HUDEP-2 (cell line): ENCODE measurements around the gene SLC25A21.

Experiments
- DNase-seq, 76 experiments: peaks; one replicate each; lab custom pipeline; 2025; ENCODE audit not compliant: unreplicated experiment in 76 of 76; lab: John Stamatoyannopoulos, UW

The SLC25A21 gene

GRCh38 chr14:36683083-36683724 is 489.2 kb downstream of the SLC25A21 start:
- DNase-seq = no peak

GRCh38 chr14:36682338-36682737 is 490.1 kb downstream of the SLC25A21 start:
- DNase-seq = no peak

DNA sequence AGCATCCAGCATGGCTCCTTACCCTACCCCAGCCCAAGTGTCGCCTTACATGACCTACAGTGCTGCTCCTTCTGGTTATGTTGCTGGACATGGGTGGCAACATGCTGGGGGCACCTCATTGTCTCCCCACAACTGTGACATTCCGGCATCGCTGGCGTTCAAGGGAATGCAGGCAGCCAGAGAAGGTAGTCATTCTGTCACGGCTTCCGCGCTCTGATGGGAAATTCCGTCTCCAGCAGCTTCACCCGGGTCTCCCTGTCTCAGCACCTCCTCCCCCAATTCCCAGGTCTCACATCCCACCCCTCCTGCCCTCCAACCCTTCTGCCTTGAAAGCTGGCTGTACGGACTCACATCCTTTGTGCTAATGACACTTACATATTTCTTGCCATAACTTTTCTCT is 496.2 kb downstream of the SLC25A21 start:
- no peak for DNase-seq

DNA sequence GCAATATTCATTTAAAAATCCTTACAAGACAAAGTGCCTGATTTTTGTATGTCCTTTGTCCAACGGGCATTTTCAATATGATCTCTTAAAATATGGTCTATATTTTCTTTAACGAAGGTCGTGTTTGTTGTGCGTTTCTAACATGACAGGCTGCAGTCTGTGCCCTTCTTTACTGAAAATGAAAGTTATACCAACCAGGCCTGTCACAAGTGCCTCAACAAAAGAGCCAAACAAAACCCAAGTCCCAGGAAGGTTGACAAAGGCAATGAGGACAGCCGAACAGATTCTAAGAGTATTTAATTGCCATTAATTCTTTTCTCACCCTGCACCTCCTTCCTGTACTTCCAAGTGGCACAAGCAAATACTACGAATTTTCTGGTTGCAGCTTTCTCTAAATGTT is 496.8 kb downstream of the SLC25A21 start:
- DNase-seq = no peak

DNA sequence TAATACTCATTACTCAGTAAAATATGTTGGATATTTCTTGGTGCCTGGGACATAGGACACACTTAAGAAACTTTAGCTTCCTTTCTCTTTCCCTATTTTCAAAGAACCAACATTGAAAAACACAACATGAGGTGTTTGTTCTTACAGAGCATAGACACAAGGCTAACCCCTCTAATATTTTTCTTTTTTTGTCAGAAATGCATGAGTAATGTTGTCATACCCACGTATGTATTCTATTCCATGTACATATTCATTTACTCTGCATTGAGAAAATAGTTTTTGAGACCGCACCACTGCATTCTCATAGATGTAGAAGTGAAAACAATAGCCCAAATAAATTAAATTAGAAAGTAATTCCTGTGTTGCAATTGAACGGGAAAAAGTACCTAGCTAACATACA is 497.7 kb downstream of the SLC25A21 start:
- no peak for DNase-seq

- no peak for DNase-seq
Observed at GRCh38 chr14:36672095-36672494, 500.3 kb downstream of the SLC25A21 start.

DNA sequence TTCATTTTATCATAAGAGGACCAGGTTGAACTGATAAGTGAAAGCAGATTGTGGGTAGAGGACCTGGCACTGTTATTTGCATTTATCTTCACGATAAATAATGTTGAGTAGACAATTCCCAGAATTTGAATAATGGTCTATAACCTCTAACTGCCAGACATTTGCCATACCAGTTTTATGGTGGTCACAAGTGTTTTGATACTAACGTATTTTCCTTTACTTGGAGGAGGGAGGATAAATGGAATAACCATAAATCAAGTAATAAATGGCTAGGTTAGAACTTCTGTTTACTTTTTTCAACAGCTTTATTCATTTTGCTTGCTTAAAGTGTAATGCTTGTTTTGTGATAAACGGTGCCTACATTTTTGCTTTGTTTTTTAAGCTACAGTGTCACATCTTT is 501.3 kb downstream of the SLC25A21 start:
- DNase-seq = no peak

- no peak for DNase-seq
Observed at GRCh38 chr14:36667679-36668078, 504.7 kb downstream of the SLC25A21 start.

GRCh38 chr14:36666416-36667206 is 505.8 kb downstream of the SLC25A21 start:
- no peak for DNase-seq

DNA sequence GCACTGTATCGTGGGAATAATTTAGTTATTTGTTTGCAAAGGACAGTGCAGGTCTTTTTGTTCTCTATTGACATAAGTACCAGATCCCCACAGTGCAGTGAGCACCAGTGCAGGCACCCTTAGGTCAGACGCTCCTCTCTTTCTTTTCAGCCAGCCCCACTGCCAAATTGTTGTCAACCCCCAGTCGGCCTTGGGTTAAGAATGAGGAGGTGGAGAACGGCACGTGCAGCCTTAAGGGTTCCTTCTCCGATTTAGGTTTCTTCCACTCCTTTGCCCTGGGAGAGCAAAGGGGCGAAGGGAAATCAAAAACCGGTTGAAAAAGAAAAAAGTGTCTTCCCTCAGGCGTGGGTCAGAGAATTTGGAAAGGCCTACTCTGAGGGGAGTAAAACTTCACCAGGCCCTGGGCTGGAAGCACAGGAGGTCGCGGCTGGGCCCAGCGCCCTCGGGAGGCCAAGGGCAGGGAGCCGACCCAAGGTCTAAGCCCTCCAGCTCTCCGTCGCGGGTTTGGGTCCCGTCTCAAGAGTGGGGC is 506.5 kb downstream of the SLC25A21 start:
- DNase-seq = no peak

- DNase-seq = no peak
Observed at GRCh38 chr14:36664322-36665193, 507.8 kb downstream of the SLC25A21 start.

GRCh38 chr14:36663404-36664321 is 508.7 kb downstream of the SLC25A21 start:
- DNase-seq = no peak

- DNase-seq = peak in 23 of 76 experiments; percentile 12 to 46 (median 27)
Observed at GRCh38 chr14:36662543-36663403, 509.6 kb downstream of the SLC25A21 start.

DNA sequence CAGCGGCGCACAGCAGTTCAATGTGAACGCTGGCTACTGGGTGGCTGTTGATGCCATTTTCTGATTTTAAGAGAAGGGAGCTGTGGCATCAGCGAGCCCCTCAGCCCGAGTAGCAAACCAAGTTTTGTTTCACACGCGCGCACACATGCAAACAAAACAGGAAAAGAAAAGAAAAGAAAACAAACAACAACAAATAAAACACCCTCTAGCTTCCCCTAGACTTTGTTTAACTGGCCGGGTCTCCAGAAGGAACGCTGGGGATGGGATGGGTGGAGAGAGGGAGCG is 510.2 kb downstream of the SLC25A21 start:
- DNase-seq = no peak

GRCh38 chr14:36661506-36662257 is 510.7 kb downstream of the SLC25A21 start, which contains the start of gene PAX9:
TSS of gene PAX9 (plus strand) at chr14:36661860. CDS start at chr14:36662090, 230 bp downstream.
- DNase-seq = peak in 74 of 76 experiments; percentile 42 to 93 (median 85)

DNA sequence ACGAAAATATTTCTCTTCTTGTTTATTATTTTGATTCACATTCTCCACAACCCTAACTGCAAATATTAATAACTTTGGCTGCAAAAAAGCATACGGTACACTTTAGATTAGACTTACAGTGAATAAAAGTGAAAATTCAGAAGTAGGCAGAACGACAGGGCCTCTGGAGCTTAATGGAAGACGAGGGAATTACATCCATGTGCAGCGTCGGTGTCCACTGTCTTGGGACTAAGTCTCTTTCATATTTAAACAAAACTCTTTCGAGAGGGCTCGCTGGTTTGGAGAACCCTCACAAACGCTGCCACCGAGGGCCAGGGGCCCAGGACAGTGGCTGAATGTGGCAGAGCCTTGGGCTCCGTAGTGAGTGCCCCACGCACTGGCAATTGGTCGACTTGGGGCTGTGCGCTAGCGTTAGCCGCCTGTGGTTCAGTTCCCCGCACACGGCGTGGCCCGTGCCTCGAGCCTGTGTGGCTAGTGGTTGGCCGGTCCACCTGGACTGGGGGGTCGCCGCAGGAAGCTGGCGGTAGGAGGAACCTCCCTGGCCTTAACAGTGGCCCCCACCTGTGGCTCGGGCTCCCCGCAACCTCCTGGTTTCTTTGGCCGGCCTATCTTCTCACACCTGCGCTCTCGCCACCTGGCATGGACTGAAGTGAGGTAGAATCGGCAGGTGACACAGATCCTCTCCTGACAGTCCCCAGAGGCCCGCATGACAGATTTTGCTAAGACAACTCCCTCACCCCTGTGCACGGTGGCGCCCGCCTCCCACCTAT is 511.5 kb downstream of the SLC25A21 start:
- DNase-seq = no peak

- DNase-seq = peak in 1 of 76 experiments; percentile 14
Observed at GRCh38 chr14:36659822-36660735, 512.3 kb downstream of the SLC25A21 start.
